Liver (tissue), 3 donors: Measurements from ENCODE around the gene NYAP2.

ENCODE experiments used
- EGR1 ChIP-seq, 2 donors: IDR thresholded peaks; 2 replicates each; pipeline ENCODE4 v1.6.1; 2016 to 2018; ENCODE audit warnings: antibody characterized with exemption in 2 of 2, low read depth in 2 of 2
- GABPA ChIP-seq, 2 donors: IDR thresholded peaks in 1 of 2; conservative IDR thresholded peaks in 1 of 2; 2 replicates each; pipeline ENCODE4 v1.6.1; 2016; ENCODE audit warnings: antibody characterized with exemption in 2 of 2, mild to moderate bottlenecking in 1 of 2, moderate library complexity in 1 of 2
- HNF4A ChIP-seq, 2 donors: conservative IDR thresholded peaks; 2 replicates each; pipeline ENCODE4 v1.6.1; 2016; ENCODE audit warnings: antibody characterized with exemption in 2 of 2, mild to moderate bottlenecking in 2 of 2
- RXRA ChIP-seq, 2 donors: IDR thresholded peaks; 2 replicates each; pipeline ENCODE4 v1.6.1; 2017 to 2018; ENCODE audit warnings: antibody characterized with exemption in 2 of 2, mild to moderate bottlenecking in 1 of 2
- TAF1 ChIP-seq: conservative IDR thresholded peaks from 2 replicates; pipeline ENCODE4 v1.6.1; 2016; ENCODE audit warnings: antibody characterized with exemption, mild to moderate bottlenecking
- YY1 ChIP-seq: IDR thresholded peaks from 2 replicates; pipeline ENCODE4 v1.6.1; 2016; ENCODE audit warnings: antibody characterized with exemption, mild to moderate bottlenecking
- TF ChIP-seq, protein P1 (sequence below): fragments of 150-350 bp; IDR thresholded peaks from 2 replicates; pipeline ENCODE4 v1.5.1; 2017; ENCODE audit warnings: improper control_type of control experiment, low read depth, low read length; ENCODE audit not compliant: missing input control
- TF ChIP-seq, protein P2 (sequence below): IDR thresholded peaks from 2 replicates; pipeline ENCODE4 v1.6.1; 2016; ENCODE audit warnings: antibody characterized with exemption, mild to moderate bottlenecking
- TF ChIP-seq, protein P3 (sequence below): IDR thresholded peaks from 2 replicates; pipeline ENCODE4 v1.6.1; 2016; ENCODE audit warnings: antibody characterized with exemption
- TF ChIP-seq, protein P4 (sequence below): IDR thresholded peaks from 2 replicates; pipeline ENCODE4 v1.6.1; 2016; ENCODE audit warnings: antibody characterized with exemption
- TF ChIP-seq, protein P5 (sequence below): IDR thresholded peaks from 2 replicates; pipeline ENCODE4 v1.6.1; 2016; ENCODE audit warnings: antibody characterized with exemption
- donor health status: healthy.
- donor health status: healthy.

DNA sequence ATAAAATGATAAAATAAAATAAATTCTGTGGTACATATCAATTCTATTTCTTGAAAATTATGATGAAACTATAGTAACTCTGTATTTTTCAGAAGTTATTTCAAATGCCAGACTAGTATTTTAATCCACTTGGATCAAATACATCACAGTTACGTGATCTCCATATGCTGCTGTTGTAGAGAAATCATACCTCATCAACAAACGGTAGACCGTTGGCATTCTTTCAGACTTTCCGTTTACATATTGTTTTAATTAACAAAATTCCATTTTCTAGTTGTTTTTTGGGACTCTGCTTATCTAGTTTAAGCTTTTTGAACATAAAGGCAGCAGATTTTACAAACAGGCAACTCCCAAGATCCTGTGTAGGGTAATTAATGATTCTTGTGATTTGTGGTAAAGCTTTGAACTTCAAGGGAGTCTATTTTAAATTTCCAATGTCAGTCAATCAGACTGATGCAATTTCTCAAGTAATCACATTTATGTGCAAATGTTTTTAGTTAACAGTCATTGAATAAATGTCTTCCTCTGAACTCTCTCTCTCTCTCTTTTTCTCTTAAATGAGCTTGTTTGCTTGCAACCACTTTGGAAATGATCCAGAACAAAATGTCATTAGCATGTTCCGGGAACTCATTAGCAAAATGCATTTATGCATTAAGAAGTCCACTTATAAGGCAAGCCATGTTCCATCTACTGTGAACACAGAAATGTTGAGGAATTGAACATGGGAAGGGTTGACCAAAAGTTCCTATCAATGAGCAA is 31.8 kb downstream of the NYAP2 start:
- TF ChIP-seq, protein P1, sequence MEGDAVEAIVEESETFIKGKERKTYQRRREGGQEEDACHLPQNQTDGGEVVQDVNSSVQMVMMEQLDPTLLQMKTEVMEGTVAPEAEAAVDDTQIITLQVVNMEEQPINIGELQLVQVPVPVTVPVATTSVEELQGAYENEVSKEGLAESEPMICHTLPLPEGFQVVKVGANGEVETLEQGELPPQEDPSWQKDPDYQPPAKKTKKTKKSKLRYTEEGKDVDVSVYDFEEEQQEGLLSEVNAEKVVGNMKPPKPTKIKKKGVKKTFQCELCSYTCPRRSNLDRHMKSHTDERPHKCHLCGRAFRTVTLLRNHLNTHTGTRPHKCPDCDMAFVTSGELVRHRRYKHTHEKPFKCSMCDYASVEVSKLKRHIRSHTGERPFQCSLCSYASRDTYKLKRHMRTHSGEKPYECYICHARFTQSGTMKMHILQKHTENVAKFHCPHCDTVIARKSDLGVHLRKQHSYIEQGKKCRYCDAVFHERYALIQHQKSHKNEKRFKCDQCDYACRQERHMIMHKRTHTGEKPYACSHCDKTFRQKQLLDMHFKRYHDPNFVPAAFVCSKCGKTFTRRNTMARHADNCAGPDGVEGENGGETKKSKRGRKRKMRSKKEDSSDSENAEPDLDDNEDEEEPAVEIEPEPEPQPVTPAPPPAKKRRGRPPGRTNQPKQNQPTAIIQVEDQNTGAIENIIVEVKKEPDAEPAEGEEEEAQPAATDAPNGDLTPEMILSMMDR = no peak
- TF ChIP-seq GABPA (IDR thresholded peaks at IDR 0.05 in 1 of 2, conservative IDR thresholded peaks at IDR 0.05 in 1 of 2) (no peak), RXRA (IDR thresholded peaks at IDR 0.05) (no peak), YY1 (no peak), EGR1 (IDR thresholded peaks at IDR 0.05; ENCODE audit: low read depth in 2 of 2) (no peak), HNF4A (conservative IDR thresholded peaks at IDR 0.05) (no peak), TAF1 (no peak)
- TF ChIP-seq, protein P2, sequence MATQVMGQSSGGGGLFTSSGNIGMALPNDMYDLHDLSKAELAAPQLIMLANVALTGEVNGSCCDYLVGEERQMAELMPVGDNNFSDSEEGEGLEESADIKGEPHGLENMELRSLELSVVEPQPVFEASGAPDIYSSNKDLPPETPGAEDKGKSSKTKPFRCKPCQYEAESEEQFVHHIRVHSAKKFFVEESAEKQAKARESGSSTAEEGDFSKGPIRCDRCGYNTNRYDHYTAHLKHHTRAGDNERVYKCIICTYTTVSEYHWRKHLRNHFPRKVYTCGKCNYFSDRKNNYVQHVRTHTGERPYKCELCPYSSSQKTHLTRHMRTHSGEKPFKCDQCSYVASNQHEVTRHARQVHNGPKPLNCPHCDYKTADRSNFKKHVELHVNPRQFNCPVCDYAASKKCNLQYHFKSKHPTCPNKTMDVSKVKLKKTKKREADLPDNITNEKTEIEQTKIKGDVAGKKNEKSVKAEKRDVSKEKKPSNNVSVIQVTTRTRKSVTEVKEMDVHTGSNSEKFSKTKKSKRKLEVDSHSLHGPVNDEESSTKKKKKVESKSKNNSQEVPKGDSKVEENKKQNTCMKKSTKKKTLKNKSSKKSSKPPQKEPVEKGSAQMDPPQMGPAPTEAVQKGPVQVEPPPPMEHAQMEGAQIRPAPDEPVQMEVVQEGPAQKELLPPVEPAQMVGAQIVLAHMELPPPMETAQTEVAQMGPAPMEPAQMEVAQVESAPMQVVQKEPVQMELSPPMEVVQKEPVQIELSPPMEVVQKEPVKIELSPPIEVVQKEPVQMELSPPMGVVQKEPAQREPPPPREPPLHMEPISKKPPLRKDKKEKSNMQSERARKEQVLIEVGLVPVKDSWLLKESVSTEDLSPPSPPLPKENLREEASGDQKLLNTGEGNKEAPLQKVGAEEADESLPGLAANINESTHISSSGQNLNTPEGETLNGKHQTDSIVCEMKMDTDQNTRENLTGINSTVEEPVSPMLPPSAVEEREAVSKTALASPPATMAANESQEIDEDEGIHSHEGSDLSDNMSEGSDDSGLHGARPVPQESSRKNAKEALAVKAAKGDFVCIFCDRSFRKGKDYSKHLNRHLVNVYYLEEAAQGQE = no peak
- TF ChIP-seq, protein P3, sequence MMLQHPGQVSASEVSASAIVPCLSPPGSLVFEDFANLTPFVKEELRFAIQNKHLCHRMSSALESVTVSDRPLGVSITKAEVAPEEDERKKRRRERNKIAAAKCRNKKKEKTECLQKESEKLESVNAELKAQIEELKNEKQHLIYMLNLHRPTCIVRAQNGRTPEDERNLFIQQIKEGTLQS = no peak
- TF ChIP-seq, protein P4, sequence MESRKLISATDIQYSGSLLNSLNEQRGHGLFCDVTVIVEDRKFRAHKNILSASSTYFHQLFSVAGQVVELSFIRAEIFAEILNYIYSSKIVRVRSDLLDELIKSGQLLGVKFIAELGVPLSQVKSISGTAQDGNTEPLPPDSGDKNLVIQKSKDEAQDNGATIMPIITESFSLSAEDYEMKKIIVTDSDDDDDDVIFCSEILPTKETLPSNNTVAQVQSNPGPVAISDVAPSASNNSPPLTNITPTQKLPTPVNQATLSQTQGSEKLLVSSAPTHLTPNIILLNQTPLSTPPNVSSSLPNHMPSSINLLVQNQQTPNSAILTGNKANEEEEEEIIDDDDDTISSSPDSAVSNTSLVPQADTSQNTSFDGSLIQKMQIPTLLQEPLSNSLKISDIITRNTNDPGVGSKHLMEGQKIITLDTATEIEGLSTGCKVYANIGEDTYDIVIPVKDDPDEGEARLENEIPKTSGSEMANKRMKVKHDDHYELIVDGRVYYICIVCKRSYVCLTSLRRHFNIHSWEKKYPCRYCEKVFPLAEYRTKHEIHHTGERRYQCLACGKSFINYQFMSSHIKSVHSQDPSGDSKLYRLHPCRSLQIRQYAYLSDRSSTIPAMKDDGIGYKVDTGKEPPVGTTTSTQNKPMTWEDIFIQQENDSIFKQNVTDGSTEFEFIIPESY = no peak
- TF ChIP-seq, protein P5, sequence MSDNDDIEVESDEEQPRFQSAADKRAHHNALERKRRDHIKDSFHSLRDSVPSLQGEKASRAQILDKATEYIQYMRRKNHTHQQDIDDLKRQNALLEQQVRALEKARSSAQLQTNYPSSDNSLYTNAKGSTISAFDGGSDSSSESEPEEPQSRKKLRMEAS = no peak
